ENCODE measurements around the gene COL2A1. TPM values are rescaled to one million over a fixed set of nuclear protein-coding genes. Genes with fewer than 3 reads are reported as not detected.

Gene COL2A1
- total and polyA plus RNA-seq, 2 donors (not counting 3 experiments of a cell fraction or from before 2014, with no cell fraction given) = not detected

GRCh38 chr12:48032597-48032996 is 28.3 kb upstream of the COL2A1 start:
- TF ChIP-seq MYC (IDR thresholded peaks at IDR 0.05; ENCODE audit: low read depth, low read length) (no peak), JUN (IDR thresholded peaks at IDR 0.05; ENCODE audit: borderline replicate concordance, insufficient read depth, insufficient read length, low read depth) (no peak), FOS (IDR thresholded peaks at IDR 0.05; ENCODE audit: borderline replicate concordance, insufficient read depth, low read length) (no peak), GATA2 (IDR thresholded peaks at IDR 0.05; ENCODE audit: insufficient read depth, insufficient read length, low read depth, low read length) (no peak), MAX (IDR thresholded peaks at IDR 0.05; ENCODE audit: insufficient read depth, insufficient read length) (no peak), POLR2A (IDR thresholded peaks at IDR 0.05; ENCODE audit: low read depth, low read length) (no peak), POLR2AphosphoS5 (IDR thresholded peaks at IDR 0.05; ENCODE audit: insufficient read depth, low read depth, low read length) (no peak), CTCF (IDR thresholded peaks at IDR 0.05; ENCODE audit: extremely low read depth in 1 of 2, insufficient read depth in 1 of 2, low read depth in 1 of 2, low read length in 2 of 2) (no peak), EZH2 (IDR thresholded peaks at IDR 0.05; ENCODE audit: borderline replicate concordance, low read depth, low read length, severe bottlenecking) (no peak)
- H3K79me2 ChIP-seq (ENCODE audit: control insufficient read depth, insufficient read depth, low read length) = no peaks in the 10 kb centered on the region
- BruUV-seq (replicated peaks) = no TSS peak
- H3K27me3 ChIP-seq (ENCODE audit: control insufficient read depth in 2 of 2, insufficient read depth in 2 of 2, low read length in 2 of 2) = peaks cover 3 to 4% of the 10 kb centered on the region in 2 experiments
- no peaks in the 10 kb centered on the region for H3K9me3 ChIP-seq (replicated peaks; ENCODE audit: control insufficient read depth, insufficient read depth, low read length)
- H2AFZ ChIP-seq (ENCODE audit: low read depth, low read length) = no peak overlapping the region
- no peaks in the 10 kb centered on the region for H3K4me1 ChIP-seq (ENCODE audit: control insufficient read depth, extremely low read depth, insufficient read depth, low read length)
- H3K4me3 ChIP-seq (replicated peaks in 1 of 3; ENCODE audit: insufficient read depth in 1 of 3, low read depth in 1 of 3, low read length in 3 of 3) = no peak overlapping the region
- H4K20me1 ChIP-seq (replicated peaks; ENCODE audit: control insufficient read depth, extremely low read depth, insufficient read depth, low read length) = no peaks in the 10 kb centered on the region
- no peak for FAIRE-seq
- H3K36me3 ChIP-seq (ENCODE audit: control insufficient read depth in 2 of 2, extremely low read depth in 1 of 2, insufficient read depth in 2 of 2, low read length in 2 of 2) = no peaks in the 10 kb centered on the region
- CTCF ChIA-PET = no interaction called here
- no peak overlapping the region for H3K27ac ChIP-seq (ENCODE audit: insufficient read depth, low read depth, low read length)
- POLR2A ChIA-PET = no interaction called here
- intact Hi-C loops (cut with micrococcal nuclease) (no loop called here), dilution Hi-C loops (cut with MboI; ENCODE audit: extremely low pct_ligation_motif_present, low sequenced_read_pairs) (no loop called here)
- no peak overlapping the region for H3K9ac ChIP-seq (replicated peaks; ENCODE audit: extremely low read depth, insufficient read depth, low read length)
- DNase-seq (ENCODE audit: low read depth, low spot score) = no peak
- H3K9me1 ChIP-seq (replicated peaks; ENCODE audit: control insufficient read depth, extremely low read depth, insufficient read depth, low read length) = no peaks in the 10 kb centered on the region
- H3K4me2 ChIP-seq (ENCODE audit: insufficient read depth, low read length) = no peak overlapping the region

Data from endothelial cell of umbilical vein (primary cell).